Tibial nerve (tissue), 4 donors: ENCODE measurements around the gene TBXAS1.

Experiments
- EP300 ChIP-seq, 2 donors: sonication (generic); formaldehyde crosslinking; IDR thresholded peaks; one replicate each; pipeline ENCODE4 v1.6.1; 2017; ENCODE audit warnings: antibody characterized with exemption in 2 of 2, mild to moderate bottlenecking in 1 of 2
- POLR2A ChIP-seq, 2 donors: fragments of 450-650 bp; IDR thresholded peaks; one replicate each; pipeline ENCODE4 v1.6.1; 2017; ENCODE audit warnings: antibody characterized with exemption in 2 of 2, mild to moderate bottlenecking in 2 of 2, moderate library complexity in 2 of 2
- TF ChIP-seq, protein P1 (sequence below), 5 experiments: fragments of 200-600 bp in 3 of 5; fragments of 450-650 bp in 2 of 5; sonication (generic) in 3 of 5; IDR thresholded peaks; one replicate each; pipeline ENCODE4 v1.5.1; 2016 to 2019; ENCODE audit warnings: antibody characterized with exemption in 5 of 5, mild to moderate bottlenecking in 3 of 5, moderate library complexity in 2 of 5

DNA sequence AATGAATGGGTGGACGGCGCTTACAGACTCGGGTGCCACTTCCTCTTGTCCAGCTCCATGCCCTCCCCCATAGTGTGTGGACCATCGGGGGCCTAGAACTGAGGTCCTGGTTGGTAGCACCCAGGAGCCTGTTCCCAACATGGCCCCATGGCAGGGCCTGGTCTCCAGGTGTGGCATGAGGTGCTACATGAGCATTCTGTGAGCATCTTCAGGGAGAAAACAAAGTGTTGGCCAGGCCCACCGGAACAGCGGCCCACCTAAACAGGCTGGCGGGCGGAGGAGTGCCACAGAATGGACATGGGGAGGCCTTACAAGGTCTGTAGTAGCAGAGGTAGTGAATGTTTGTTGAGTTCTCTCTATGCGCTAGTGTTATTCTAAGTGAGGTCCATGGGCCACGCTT, 156.7 kb downstream of the TBXAS1 start:
- TF ChIP-seq, protein P1, sequence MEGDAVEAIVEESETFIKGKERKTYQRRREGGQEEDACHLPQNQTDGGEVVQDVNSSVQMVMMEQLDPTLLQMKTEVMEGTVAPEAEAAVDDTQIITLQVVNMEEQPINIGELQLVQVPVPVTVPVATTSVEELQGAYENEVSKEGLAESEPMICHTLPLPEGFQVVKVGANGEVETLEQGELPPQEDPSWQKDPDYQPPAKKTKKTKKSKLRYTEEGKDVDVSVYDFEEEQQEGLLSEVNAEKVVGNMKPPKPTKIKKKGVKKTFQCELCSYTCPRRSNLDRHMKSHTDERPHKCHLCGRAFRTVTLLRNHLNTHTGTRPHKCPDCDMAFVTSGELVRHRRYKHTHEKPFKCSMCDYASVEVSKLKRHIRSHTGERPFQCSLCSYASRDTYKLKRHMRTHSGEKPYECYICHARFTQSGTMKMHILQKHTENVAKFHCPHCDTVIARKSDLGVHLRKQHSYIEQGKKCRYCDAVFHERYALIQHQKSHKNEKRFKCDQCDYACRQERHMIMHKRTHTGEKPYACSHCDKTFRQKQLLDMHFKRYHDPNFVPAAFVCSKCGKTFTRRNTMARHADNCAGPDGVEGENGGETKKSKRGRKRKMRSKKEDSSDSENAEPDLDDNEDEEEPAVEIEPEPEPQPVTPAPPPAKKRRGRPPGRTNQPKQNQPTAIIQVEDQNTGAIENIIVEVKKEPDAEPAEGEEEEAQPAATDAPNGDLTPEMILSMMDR (IDR thresholded peaks at IDR 0.05) = no peak
- no peak for TF ChIP-seq POLR2A (IDR thresholded peaks at IDR 0.05)
- TF ChIP-seq EP300 (IDR thresholded peaks at IDR 0.05) = no peak
